ENCODE data around the gene LPIN1. TPM values are rescaled to one million over a fixed set of nuclear protein-coding genes. Genes with fewer than 3 reads are reported as not detected.

LPIN1 gene
- total RNA-seq, 1 experiment from 2014 or later: 13.9 TPM

DNA sequence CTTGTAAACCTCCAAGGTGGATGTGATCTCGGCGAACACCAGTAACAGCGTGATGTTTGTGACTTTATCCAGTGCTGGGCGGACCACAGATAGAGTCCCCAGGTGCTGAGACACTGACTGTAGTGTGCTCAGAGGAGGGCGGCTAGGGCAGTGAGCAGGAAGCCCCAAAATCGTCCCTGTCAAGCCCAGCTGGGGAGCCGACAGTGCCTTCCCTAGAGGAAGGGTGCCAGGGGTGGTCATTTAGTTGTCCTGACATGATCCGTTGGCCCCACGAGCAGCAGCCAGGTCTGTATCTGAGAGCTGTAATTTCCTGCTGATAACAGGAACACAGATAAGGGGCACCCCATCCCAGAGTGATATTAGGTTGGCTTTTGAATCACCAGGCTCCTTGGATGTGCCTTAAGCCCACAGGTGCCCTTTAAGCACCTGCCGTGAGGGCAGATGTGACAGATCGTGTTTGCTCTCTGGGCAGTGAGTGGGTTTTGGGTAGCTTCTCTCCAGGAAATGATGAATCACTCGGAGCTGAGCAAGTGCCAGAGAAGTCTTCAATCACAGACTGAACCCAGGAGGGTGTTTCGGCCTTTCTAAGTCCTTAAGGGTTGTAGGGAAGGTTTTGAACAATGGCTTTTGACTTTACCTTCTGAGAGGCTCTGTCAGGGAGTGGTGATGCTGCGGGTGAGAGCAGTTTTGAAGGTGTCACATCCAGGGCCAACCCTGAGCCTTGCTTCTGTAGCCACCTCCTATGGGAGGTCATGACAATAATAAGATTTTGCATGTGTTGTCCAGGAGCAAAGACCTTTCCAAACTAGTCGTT lies 7.7 kb downstream of the LPIN1 start (continued):
- TF ChIP-seq, protein P1, sequence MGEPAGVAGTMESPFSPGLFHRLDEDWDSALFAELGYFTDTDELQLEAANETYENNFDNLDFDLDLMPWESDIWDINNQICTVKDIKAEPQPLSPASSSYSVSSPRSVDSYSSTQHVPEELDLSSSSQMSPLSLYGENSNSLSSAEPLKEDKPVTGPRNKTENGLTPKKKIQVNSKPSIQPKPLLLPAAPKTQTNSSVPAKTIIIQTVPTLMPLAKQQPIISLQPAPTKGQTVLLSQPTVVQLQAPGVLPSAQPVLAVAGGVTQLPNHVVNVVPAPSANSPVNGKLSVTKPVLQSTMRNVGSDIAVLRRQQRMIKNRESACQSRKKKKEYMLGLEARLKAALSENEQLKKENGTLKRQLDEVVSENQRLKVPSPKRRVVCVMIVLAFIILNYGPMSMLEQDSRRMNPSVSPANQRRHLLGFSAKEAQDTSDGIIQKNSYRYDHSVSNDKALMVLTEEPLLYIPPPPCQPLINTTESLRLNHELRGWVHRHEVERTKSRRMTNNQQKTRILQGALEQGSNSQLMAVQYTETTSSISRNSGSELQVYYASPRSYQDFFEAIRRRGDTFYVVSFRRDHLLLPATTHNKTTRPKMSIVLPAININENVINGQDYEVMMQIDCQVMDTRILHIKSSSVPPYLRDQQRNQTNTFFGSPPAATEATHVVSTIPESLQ (CRISPR knock-in tag; IDR thresholded peaks at IDR 0.05): no peak
- no peak for TF ChIP-seq TEAD1 (CRISPR knock-in tag; IDR thresholded peaks at IDR 0.05)
- TF ChIP-seq TEAD4 (CRISPR knock-in tag; IDR thresholded peaks at IDR 0.05): no peak
- no peak for TF ChIP-seq IRF1 (CRISPR knock-in tag; IDR thresholded peaks at IDR 0.05)
- no peak for TF ChIP-seq OVOL2 (CRISPR knock-in tag; IDR thresholded peaks at IDR 0.05; ENCODE audit: borderline replicate concordance)
- TF ChIP-seq ZSCAN18 (CRISPR knock-in tag; IDR thresholded peaks at IDR 0.05): no peak
- no peak for TF ChIP-seq HMGA2 (CRISPR knock-in tag; IDR thresholded peaks at IDR 0.05)
- TF ChIP-seq, protein P2, sequence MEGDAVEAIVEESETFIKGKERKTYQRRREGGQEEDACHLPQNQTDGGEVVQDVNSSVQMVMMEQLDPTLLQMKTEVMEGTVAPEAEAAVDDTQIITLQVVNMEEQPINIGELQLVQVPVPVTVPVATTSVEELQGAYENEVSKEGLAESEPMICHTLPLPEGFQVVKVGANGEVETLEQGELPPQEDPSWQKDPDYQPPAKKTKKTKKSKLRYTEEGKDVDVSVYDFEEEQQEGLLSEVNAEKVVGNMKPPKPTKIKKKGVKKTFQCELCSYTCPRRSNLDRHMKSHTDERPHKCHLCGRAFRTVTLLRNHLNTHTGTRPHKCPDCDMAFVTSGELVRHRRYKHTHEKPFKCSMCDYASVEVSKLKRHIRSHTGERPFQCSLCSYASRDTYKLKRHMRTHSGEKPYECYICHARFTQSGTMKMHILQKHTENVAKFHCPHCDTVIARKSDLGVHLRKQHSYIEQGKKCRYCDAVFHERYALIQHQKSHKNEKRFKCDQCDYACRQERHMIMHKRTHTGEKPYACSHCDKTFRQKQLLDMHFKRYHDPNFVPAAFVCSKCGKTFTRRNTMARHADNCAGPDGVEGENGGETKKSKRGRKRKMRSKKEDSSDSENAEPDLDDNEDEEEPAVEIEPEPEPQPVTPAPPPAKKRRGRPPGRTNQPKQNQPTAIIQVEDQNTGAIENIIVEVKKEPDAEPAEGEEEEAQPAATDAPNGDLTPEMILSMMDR (IDR thresholded peaks at IDR 0.05): no peak

DNA sequence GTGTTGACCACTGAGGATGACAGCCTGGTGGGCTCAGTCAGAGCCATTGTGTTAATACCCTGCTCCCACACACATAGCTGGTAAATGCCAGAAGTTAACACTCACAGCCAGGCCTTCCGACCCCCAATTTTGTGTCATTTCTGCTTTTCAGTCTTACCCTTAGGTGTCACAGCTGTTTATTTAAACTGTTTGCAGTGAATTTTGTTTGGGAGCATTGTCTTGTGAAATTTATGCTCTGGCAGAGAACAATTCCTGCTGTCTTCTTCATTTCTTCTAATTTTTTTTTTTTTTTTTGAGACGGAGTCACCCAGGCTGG lies 8.2 kb downstream of the LPIN1 start:
- TF ChIP-seq NR3C1 (CRISPR knock-in tag; conservative IDR thresholded peaks at IDR 0.05; ENCODE audit: low read depth): no peak
- no peak for TF ChIP-seq ZNF532 (CRISPR knock-in tag; IDR thresholded peaks at IDR 0.05; ENCODE audit: borderline replicate concordance)
- no peak for TF ChIP-seq OVOL2 (CRISPR knock-in tag; IDR thresholded peaks at IDR 0.05; ENCODE audit: borderline replicate concordance)
- TF ChIP-seq NR1H2 (CRISPR knock-in tag; IDR thresholded peaks at IDR 0.05): no peak
- no peak for TF ChIP-seq PRRX2 (CRISPR knock-in tag; IDR thresholded peaks at IDR 0.05)
- TF ChIP-seq, protein P3, sequence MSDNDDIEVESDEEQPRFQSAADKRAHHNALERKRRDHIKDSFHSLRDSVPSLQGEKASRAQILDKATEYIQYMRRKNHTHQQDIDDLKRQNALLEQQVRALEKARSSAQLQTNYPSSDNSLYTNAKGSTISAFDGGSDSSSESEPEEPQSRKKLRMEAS (CRISPR knock-in tag; IDR thresholded peaks at IDR 0.05): no peak
- TF ChIP-seq ETV6 (CRISPR knock-in tag; IDR thresholded peaks at IDR 0.05): no peak
- TF ChIP-seq SMAD4 (CRISPR knock-in tag; IDR thresholded peaks at IDR 0.05): no peak
- TF ChIP-seq STAT6 (CRISPR knock-in tag; conservative IDR thresholded peaks at IDR 0.05; ENCODE audit: low read depth): no peak
- TF ChIP-seq FOXK1 (CRISPR knock-in tag; IDR thresholded peaks at IDR 0.05): no peak
- no peak for TF ChIP-seq GTF2I (CRISPR knock-in tag; conservative IDR thresholded peaks at IDR 0.05)
- TF ChIP-seq, protein P4, sequence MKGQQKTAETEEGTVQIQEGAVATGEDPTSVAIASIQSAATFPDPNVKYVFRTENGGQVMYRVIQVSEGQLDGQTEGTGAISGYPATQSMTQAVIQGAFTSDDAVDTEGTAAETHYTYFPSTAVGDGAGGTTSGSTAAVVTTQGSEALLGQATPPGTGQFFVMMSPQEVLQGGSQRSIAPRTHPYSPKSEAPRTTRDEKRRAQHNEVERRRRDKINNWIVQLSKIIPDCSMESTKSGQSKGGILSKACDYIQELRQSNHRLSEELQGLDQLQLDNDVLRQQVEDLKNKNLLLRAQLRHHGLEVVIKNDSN (CRISPR knock-in tag; IDR thresholded peaks at IDR 0.05): no peak
- TF ChIP-seq EMX1 (CRISPR knock-in tag; IDR thresholded peaks at IDR 0.05): no peak
- TF ChIP-seq, protein P5, sequence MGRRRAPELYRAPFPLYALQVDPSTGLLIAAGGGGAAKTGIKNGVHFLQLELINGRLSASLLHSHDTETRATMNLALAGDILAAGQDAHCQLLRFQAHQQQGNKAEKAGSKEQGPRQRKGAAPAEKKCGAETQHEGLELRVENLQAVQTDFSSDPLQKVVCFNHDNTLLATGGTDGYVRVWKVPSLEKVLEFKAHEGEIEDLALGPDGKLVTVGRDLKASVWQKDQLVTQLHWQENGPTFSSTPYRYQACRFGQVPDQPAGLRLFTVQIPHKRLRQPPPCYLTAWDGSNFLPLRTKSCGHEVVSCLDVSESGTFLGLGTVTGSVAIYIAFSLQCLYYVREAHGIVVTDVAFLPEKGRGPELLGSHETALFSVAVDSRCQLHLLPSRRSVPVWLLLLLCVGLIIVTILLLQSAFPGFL (CRISPR knock-in tag; IDR thresholded peaks at IDR 0.05; ENCODE audit: borderline replicate concordance): no peak
- ChIA-PET CTCF (interaction anchor here (1.5 to 2.5 kb wide), 2 partner anchors 11 to 16 kb away, joined by 3 to 8 read pairs; no protein-coding TSS in a partner anchor), POLR2A (no interaction called here)
- ATAC-seq: no peak
- Mint-ChIP-seq H3K9me3 (peaks cover 16% of the 10 kb centered on the region), H3K4me3 (no peak overlapping the region), H3K27ac (no peak overlapping the region), H3K27me3 (ENCODE audit: low read depth) (no peaks in the 10 kb centered on the region), H3K36me3 (peaks cover 16% of the 10 kb centered on the region), H3K4me1 (peaks cover 41% of the 10 kb centered on the region)
- DNase-seq (ENCODE audit: low spot score): no peak
